ENCODE results near the gene EIF6.

DNA sequence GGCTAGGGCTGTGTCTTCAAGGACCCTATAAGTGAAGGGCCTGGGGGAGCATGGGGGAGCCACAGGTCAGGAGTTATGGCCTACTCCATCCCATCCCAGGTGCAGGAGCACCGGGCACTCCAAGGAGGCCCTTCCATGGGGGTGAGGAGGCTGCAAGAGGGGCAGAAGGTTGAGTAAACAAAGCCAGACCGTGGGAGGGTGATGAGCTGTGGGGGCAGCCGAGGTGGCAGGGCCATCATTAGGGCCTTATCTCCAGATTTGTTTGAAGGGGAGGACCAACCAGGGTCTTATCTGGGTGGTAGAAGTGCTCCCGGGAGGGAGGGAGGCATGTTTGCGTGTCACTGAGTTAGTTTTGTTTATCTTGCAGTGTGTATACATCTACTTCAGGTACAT, 9.7 kb upstream of the EIF6 start:
- TF ChIP-seq, protein P1, sequence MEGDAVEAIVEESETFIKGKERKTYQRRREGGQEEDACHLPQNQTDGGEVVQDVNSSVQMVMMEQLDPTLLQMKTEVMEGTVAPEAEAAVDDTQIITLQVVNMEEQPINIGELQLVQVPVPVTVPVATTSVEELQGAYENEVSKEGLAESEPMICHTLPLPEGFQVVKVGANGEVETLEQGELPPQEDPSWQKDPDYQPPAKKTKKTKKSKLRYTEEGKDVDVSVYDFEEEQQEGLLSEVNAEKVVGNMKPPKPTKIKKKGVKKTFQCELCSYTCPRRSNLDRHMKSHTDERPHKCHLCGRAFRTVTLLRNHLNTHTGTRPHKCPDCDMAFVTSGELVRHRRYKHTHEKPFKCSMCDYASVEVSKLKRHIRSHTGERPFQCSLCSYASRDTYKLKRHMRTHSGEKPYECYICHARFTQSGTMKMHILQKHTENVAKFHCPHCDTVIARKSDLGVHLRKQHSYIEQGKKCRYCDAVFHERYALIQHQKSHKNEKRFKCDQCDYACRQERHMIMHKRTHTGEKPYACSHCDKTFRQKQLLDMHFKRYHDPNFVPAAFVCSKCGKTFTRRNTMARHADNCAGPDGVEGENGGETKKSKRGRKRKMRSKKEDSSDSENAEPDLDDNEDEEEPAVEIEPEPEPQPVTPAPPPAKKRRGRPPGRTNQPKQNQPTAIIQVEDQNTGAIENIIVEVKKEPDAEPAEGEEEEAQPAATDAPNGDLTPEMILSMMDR (conservative IDR thresholded peaks at IDR 0.05; ENCODE audit: low read depth, low read length), result no peak
- no peak for TF ChIP-seq EZH2 (IDR thresholded peaks at IDR 0.05; ENCODE audit: borderline replicate concordance, low read depth, low read length, poor library complexity, severe bottlenecking)
